Measurements from ENCODE around the gene MPHOSPH9.

The MPHOSPH9 gene

GRCh38 chr12:123153906-123154305 is 79.0 kb downstream of the MPHOSPH9 start:
- H3K4me3 ChIP-seq (IDR thresholded peaks at IDR 0.05; ENCODE audit: insufficient read depth, low read depth, low read length), result no peak overlapping the region
- no peaks in the 10 kb centered on the region for H3K27me3 ChIP-seq (ENCODE audit: insufficient read depth, low read depth)
- no peak overlapping the region for H3K9ac ChIP-seq
- no peak overlapping the region for H2AFZ ChIP-seq (ENCODE audit: low read depth)
- H3K27ac ChIP-seq, result no peak overlapping the region
- no peaks in the 10 kb centered on the region for H3K79me2 ChIP-seq (ENCODE audit: insufficient read depth, low read depth)
- no peaks in the 10 kb centered on the region for H4K20me1 ChIP-seq (ENCODE audit: insufficient read depth)
- no peaks in the 10 kb centered on the region for H3K36me3 ChIP-seq (ENCODE audit: insufficient read depth)
- H3K4me1 ChIP-seq (ENCODE audit: low read depth, poor library complexity, severe bottlenecking), result no peaks in the 10 kb centered on the region
- no peak for TF ChIP-seq CTCF (conservative IDR thresholded peaks at IDR 0.05; ENCODE audit: low read depth, low read length)
- H3K4me2 ChIP-seq, result no peak overlapping the region

- H3K9ac ChIP-seq, result no peak overlapping the region
- no peaks in the 10 kb centered on the region for H3K79me2 ChIP-seq (ENCODE audit: insufficient read depth, low read depth)
- no peaks in the 10 kb centered on the region for H3K4me1 ChIP-seq (ENCODE audit: low read depth, poor library complexity, severe bottlenecking)
- H4K20me1 ChIP-seq (ENCODE audit: insufficient read depth), result no peaks in the 10 kb centered on the region
- H3K27me3 ChIP-seq (ENCODE audit: insufficient read depth, low read depth), result no peaks in the 10 kb centered on the region
- TF ChIP-seq CTCF (conservative IDR thresholded peaks at IDR 0.05; ENCODE audit: low read depth, low read length), result no peak
- H3K36me3 ChIP-seq (ENCODE audit: insufficient read depth), result no peaks in the 10 kb centered on the region
- no peak overlapping the region for H3K4me3 ChIP-seq (IDR thresholded peaks at IDR 0.05; ENCODE audit: insufficient read depth, low read depth, low read length)
- no peak overlapping the region for H2AFZ ChIP-seq (ENCODE audit: low read depth)
- H3K4me2 ChIP-seq, result no peak overlapping the region
- H3K27ac ChIP-seq, result no peak overlapping the region
These were observed 80.1 kb downstream of the MPHOSPH9 start for GRCh38 chr12:123152833-123153232.

GRCh38 chr12:123151457-123152454 is 81.2 kb downstream of the MPHOSPH9 start:
- Histone ChIP-seq H3K4me2 (peak overlapping the region; percentile 48; the same call in 1 of the 2 replicates), H2AFZ (ENCODE audit: low read depth) (peak overlapping the region; percentile 47; the same call in 1 of the 2 replicates), H3K27me3 (ENCODE audit: insufficient read depth, low read depth) (no peaks in the 10 kb centered on the region), H3K4me3 (IDR thresholded peaks at IDR 0.05; ENCODE audit: insufficient read depth, low read depth, low read length) (no peak overlapping the region), H3K4me1 (ENCODE audit: low read depth, poor library complexity, severe bottlenecking) (no peaks in the 10 kb centered on the region), H3K79me2 (ENCODE audit: insufficient read depth, low read depth) (no peaks in the 10 kb centered on the region), H4K20me1 (ENCODE audit: insufficient read depth) (no peaks in the 10 kb centered on the region), H3K36me3 (ENCODE audit: insufficient read depth) (no peaks in the 10 kb centered on the region), H3K9ac (no peak overlapping the region; the same call in 1 of the 2 replicates), H3K27ac (no peak overlapping the region)
- TF ChIP-seq CTCF (conservative IDR thresholded peaks at IDR 0.05; ENCODE audit: low read depth, low read length), result no peak

- H3K4me2 ChIP-seq, result peak within 1 kb of the TSS; percentile 48; the same call in 1 of the 2 replicates
- H3K9ac ChIP-seq, result no peak within 1 kb of the TSS; the same call in 1 of the 2 replicates
- H2AFZ ChIP-seq (ENCODE audit: low read depth), result peak within 1 kb of the TSS; percentile 47; the same call in 1 of the 2 replicates
- H3K4me3 ChIP-seq (IDR thresholded peaks at IDR 0.05; ENCODE audit: insufficient read depth, low read depth, low read length), result no peak within 1 kb of the TSS
- no peak within 1 kb of the TSS for H3K27ac ChIP-seq
- TF ChIP-seq CTCF (conservative IDR thresholded peaks at IDR 0.05; ENCODE audit: low read depth, low read length), result no peak
- H3K27me3 ChIP-seq (ENCODE audit: insufficient read depth, low read depth), result no peaks in the 10 kb centered on the region
- no peaks in the 10 kb centered on the region for H4K20me1 ChIP-seq (ENCODE audit: insufficient read depth)
- no peaks in the 10 kb centered on the region for H3K4me1 ChIP-seq (ENCODE audit: low read depth, poor library complexity, severe bottlenecking)
- H3K36me3 ChIP-seq (ENCODE audit: insufficient read depth), result no peaks in the 10 kb centered on the region
- H3K79me2 ChIP-seq (ENCODE audit: insufficient read depth, low read depth), result no peaks in the 10 kb centered on the region
These were observed 82.0 kb downstream of the MPHOSPH9 start, which contains the start of gene PITPNM2 for GRCh38 chr12:123150744-123151456. TSS of gene PITPNM2 (minus strand) at chr12:123151090. CDS start at chr12:123034590, 116,500 bp downstream.

Data from KMS-11 (cell line).